ENCODE measurements around the gene COG2.

GRCh38 chr1:230693221-230693620, 50.9 kb downstream of the COG2 start:
- TF ChIP-seq CTCF (IDR thresholded peaks at IDR 0.05 in 4 of 5, conservative IDR thresholded peaks at IDR 0.05 in 1 of 5) (no peak), POLR2A (IDR thresholded peaks at IDR 0.05) (no peak)

All from gastrocnemius medialis (tissue), 4 donors.